Epithelial cell of umbilical artery (primary cell): ENCODE data around the gene CCDC178. TPM values are rescaled to one million over a fixed set of nuclear protein-coding genes. Genes with fewer than 3 reads are reported as not detected.

ENCODE experiments used
- total RNA-seq: library from RNA; depleted of rRNA; stranded (reverse); fragments of >200 nt; gene quantifications from 2 replicates; pipeline ENCODE4 v1.2.3, GENCODE V29; 2014

CCDC178 gene
- total RNA-seq, result 0.65 and 1.2 TPM in 2 replicates

GRCh38 chr18:33440060-33441043, at the start of gene CCDC178:
Gene CCDC178, minus strand, starts transcription at chr18:33440721. Its CDS starts 28,633 bp downstream, at chr18:33412088.

Other genes with a start within 250 kb of the CCDC178 start
- 0.32 TPM in 1 of 2 replicates, not detected in the other for gene ASXL3, start 137.5 kb upstream of the CCDC178 start, total RNA-seq